Activated T-helper 1 cell treated with anti-CD3 and anti-CD28 coated beads, Interleukin-2, amount 50 U/mL, for 16 hours (primary cell): Measurements from ENCODE around the gene KIRREL2.
A peak's percentile ranks its signal among the peaks of the same experiment; 100 is the strongest.
"Not testable (repeated sequence)": the region's sequence is repeated elsewhere in the genome, so short reads cannot be mapped to it uniquely, and the experiment has no call there.

Source experiments
- DNase-seq, 2 donors: peaks; one replicate each; pipeline ENCODE4 v3.0.0-alpha.2; 2020; ENCODE audit warnings: low read depth in 1 of 2, low spot score in 1 of 2

KIRREL2 gene

DNA sequence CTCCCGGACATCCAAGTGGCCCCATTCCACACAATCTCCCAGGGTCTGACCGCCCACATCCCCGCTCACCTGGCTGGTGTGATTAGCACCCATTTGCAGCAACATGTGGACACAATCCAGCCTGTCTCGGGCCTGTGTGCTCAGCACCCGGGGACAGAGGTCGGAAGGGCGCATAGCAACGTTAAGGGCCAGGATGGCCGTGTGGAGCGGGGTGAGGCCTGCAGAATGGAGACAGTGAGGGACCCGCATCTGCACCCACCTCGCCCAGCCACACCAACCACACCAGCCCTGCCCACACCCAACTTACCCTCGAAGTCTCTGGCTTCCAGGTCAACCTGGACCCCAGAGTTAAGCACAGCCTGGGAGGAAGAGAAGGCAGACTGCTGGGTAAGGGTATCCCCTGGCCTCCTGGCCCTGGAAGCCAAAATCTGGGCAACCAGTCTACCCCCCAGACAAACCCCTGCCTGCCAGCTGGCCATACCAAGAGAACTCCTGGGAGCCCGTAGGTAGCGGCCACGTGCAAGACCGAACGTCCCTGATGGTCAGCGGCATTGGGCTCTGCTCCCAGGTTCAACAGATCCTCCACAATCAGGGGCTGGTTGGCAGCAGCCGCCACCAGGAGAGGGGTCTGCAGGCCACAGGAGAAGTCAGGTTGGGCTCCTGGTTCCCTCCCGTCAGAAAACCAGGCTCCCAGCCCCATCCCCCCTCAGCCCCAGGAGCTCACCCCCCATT lies 39.4 kb downstream of the KIRREL2 start:
- no peak for DNase-seq

GRCh38 chr19:35896643-35897040 lies 39.9 kb downstream of the KIRREL2 start:
- DNase-seq, result no peak

GRCh38 chr19:35897706-35898451 lies 41.2 kb downstream of the KIRREL2 start:
- no peak for DNase-seq

DNA sequence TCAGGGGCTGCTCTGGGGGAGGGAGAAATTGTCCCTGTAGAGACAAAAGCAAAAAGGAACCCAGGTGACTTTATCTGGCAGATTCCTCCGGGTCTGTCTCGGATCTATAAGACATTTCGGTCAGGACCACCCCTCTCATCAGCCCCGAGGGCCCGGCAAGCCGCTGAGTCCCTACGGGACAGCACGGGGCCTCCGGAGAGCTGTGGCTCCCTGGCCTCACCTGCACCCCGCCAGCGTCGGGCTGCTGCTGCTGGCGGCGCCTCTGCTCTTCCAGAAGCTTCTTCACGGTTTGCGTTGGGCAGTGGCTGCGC lies 41.7 kb downstream of the KIRREL2 start:
- no peak for DNase-seq

GRCh38 chr19:35899547-35900214 lies 43.0 kb downstream of the KIRREL2 start:
- peak; percentile 69 to 81 for DNase-seq

DNA sequence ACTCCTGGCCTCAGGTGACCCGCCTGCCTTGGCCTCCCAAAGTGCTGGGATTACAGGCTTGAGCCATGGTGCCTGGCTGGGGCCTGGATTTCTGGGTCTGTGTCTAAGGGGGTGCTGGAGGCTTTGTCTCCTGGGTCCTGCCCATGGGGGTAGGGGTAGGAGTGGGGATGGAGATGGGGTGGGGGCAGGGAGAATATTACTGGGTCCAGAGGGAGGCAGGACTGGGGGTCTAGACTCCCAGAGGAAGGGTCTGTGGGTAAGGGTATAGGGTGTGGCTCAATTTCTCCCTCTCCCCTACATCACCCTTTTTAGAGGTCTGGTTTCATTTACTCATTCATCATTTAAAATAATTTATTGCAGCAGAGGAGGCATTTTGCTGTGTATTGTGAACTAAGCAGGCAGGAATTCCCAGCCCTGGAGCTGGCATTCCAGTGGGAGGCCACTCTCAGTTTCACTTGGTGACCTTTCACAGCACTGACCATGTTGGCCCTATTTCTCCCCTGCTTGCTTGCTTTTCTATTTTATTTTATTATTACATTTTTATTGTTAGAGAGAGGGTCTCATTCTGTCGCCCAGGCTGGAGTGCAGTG lies 44.4 kb downstream of the KIRREL2 start:
- DNase-seq, result no peak

- DNase-seq, result peak in 1 of 2 donors; percentile 13
Observed at GRCh38 chr19:35901854-35902661, 45.3 kb downstream of the KIRREL2 start, which contains the start of gene HCST. Gene HCST (plus strand): TSS chr19:35902529. CDS start chr19:35902594, 65 bp downstream.

DNA sequence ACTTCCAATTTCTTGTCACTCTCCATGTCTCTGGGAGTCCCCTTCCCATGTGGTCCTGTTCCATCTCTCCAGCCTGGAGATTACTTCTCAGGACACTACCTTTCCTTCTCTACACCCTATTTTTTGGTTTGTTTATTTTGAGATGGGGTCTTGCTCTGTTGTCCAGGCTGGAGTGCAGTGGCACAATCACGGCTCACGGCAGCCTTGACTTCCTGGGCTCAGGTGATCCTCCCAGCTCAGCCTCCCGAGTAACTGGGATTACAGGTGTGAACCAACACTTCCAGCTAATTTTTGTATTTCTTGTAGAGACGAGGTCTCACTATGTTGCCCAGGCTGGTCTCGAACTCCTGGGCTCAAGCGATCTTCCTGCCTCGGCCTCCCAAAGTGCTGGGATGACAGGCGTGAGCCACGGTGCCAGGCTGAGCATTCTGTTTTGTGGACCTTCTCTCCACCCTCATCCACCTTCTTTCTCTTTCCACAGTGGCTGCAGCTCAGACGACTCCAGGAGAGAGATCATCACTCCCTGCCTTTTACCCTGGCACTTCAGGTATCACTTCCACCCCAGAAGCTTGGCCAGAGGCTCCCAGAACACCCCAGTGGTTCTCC lies 46.3 kb downstream of the KIRREL2 start:
- no peak for DNase-seq

DNA sequence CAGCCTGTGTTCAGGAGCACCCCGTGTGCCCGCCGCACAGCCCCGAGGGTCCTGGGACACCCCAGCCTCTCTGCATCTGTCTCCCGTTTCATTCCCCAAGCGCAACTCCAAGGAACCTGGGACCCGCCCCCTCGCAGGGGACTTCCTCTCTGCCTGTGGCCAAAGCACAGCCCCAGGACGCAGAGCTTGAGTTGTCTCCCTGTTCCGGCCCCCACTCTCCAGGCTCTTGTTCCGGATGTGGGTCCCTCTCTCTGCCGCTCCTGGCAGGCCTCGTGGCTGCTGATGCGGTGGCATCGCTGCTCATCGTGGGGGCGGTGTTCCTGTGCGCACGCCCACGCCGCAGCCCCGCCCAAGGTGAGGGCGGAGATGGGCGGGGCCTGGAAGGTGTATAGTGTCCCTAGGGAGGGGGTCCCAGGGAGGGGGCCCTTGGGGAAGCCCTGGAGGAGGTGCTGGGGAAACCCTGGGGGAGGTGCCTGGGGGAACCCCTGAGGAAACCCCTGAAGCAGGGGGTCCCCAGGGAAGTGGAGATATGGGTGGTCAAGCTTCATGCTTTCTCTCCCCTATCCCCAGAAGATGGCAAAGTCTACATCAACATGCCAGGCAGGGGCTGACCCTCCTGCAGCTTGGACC lies 47.0 kb downstream of the KIRREL2 start:
- DNase-seq, result peak; percentile 77 to 82

GRCh38 chr19:35904311-35905068 lies 47.8 kb downstream of the KIRREL2 start:
- no peak for DNase-seq

DNA sequence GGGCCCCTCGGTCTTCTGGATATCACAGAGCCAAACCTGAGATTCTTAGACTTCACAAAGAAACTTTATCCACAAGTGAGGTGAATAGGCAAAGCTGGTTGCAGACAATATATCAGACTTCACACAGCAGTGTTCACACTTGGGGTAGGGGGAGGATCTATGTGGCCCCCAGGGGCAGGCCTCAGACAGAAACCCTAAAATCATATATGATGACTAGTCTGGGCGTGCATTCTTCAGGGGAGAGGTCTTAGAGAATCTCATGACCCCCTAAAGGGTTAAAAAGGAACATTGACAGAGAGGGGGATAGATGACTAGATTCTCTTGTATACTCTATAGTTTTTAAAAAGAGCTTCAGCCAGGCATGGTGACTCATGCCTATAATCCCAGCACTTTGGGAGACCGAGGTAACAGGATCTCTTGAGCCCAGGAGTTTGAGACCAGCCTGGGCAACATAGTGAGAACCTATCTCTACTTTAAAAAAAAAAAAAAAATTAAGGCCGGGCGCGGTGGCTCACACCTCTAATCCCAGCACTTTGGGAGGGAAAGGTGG lies 48.5 kb downstream of the KIRREL2 start:
- DNase-seq, result no peak

GRCh38 chr19:35907377-35907745 lies 50.6 kb downstream of the KIRREL2 start:
- DNase-seq, result no peak

GRCh38 chr19:35908010-35908441 lies 51.3 kb downstream of the KIRREL2 start, which contains the start of gene TYROBP:
Gene TYROBP (minus strand): TSS chr19:35908295. CDS start chr19:35908228, 67 bp downstream.
- DNase-seq, result no peak

DNA sequence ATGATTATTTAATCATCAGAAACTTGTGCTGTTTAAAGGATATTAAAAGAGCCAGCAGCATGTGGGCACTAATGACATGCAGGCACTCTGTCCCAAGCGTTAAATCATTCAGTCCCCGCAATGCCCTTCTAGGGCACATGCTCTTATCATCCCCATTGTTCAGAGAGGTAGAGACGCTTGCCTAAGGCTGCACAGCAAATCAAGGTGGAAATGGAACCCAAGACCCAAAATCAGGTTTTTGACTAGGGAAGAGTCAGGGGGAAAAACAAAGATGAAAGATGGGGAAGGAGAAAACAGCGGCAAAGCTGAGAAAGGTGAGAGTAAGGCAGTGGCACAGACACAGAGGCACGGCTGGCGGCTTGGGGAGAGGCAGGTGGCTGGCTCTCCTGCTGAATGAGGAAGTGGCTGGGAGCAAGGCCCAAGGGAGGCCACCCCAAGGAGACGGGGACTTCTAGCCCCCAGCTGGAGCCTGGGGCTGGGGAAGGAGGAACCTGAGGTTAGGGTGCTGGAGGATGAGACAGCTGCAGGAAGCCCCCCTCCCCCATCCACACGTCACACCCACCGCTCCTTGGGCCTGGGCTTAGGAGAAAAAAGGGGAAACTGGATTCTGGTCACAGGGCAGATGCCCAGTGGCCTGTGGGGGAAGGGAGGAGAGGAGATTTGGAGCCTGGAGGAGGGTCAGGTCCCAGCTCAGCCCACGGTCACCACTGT lies 52.4 kb downstream of the KIRREL2 start:
- DNase-seq, result no peak

GRCh38 chr19:35909684-35910035 lies 52.9 kb downstream of the KIRREL2 start:
- no peak for DNase-seq

- not testable (repeated sequence) for DNase-seq
Observed at GRCh38 chr19:35910355-35910754, 53.6 kb downstream of the KIRREL2 start.

- DNase-seq, result no peak
Observed at GRCh38 chr19:35911173-35911572, 54.5 kb downstream of the KIRREL2 start.

DNA sequence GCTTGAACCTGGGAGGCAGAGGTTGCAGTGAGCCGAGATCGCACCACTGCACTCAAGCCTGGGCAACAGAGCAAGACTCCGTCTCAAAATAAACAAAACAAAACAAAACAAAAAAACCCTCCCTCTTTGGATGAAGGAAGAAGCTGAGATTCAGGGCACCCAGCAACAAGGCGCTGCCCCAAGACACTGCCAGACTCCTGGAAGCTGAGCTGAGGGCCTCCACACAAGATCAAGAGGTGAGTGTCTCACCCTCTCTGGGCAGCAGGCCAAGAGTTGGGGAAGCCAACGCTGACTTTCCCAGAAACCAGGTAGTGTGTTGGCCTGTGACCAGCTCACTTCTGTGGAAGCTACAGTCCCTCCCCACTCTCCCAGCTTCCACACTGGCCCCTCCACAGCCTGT lies 55.1 kb downstream of the KIRREL2 start:
- DNase-seq, result no peak
